Measurements from ENCODE around the gene KRTAP5-5. TPM values are rescaled to one million over a fixed set of nuclear protein-coding genes. Genes with fewer than 3 reads are reported as not detected.

Gene KRTAP5-5
- total and polyA plus RNA-seq, 2 donors (not counting 1 experiment from before 2014, with no cell fraction given), result not detected

DNA sequence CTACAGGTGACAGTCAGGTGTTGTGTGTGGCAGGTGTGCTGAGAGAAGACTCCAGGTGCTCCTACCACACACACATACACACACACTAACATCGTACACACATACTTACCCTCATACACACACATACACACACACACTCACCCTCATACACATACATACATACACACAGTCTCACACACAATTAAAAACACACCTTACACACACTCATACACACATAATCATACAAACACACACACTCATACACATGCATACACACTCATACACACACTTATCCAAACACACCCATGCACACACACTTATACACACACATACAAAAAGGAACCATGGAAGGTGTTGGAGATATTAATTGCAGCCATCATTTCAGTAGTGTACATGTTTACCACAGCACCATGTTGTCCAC is 25.9 kb upstream of the KRTAP5-5 start:
- ChIA-PET CTCF (no interaction called here), POLR2A (no interaction called here)
- H3K36me3 ChIP-seq (replicated peaks in 1 of 2; ENCODE audit: control extremely low read depth in 1 of 2, control insufficient read depth in 1 of 2, extremely low read depth in 1 of 2, insufficient read depth in 2 of 2, low read length in 1 of 2), result no peaks in the 10 kb centered on the region
- H4K20me1 ChIP-seq (ENCODE audit: control insufficient read depth, insufficient read depth, low read length, poor library complexity, severe bottlenecking), result no peaks in the 10 kb centered on the region
- no peak overlapping the region for H2AFZ ChIP-seq (ENCODE audit: insufficient read depth, low read depth, low read length, poor library complexity, severe bottlenecking)
- ATAC-seq (ENCODE audit: low read depth) (no peak), DNase-seq (no peak)
- peaks cover 15% of the 10 kb centered on the region for H3K4me1 Mint-ChIP-seq
- H3K79me2 ChIP-seq (ENCODE audit: control insufficient read depth, insufficient read depth, low read length), result no peaks in the 10 kb centered on the region
- H3K9ac ChIP-seq (ENCODE audit: low read length), result no peak overlapping the region
- H3K4me1 ChIP-seq (ENCODE audit: control insufficient read depth in 2 of 2, insufficient read depth in 2 of 2, low read length in 2 of 2), result peaks cover 0 to 15% of the 10 kb centered on the region in 2 donors
- H3K9me3 Mint-ChIP-seq (ENCODE audit: insufficient read depth), result no peaks in the 10 kb centered on the region
- no peak overlapping the region for H3K4me3 ChIP-seq (ENCODE audit: control extremely low read depth in 1 of 5, extremely low read depth in 1 of 5, insufficient read depth in 1 of 5, low read depth in 2 of 5, low read length in 4 of 5)
- peaks cover 0 to 3% (median 2%) of the 10 kb centered on the region in 4 experiments for H3K27me3 ChIP-seq (replicated peaks in 1 of 4; ENCODE audit: control extremely low read depth in 1 of 4, control insufficient read depth in 3 of 4, insufficient read depth in 4 of 4, low read length in 3 of 4)
- H3K9me3 ChIP-seq (ENCODE audit: control extremely low read depth in 1 of 3, control insufficient read depth in 2 of 3, insufficient read depth in 1 of 3, low read length in 2 of 3), result no peaks in the 10 kb centered on the region
- intact Hi-C loops (cut with micrococcal nuclease), result no loop called here
- H3K27ac Mint-ChIP-seq, result no peak overlapping the region
- no peak overlapping the region for H3K4me2 ChIP-seq (replicated peaks; ENCODE audit: low read depth, low read length, poor library complexity, severe bottlenecking)
- H3K4me3 Mint-ChIP-seq, result no peak overlapping the region
- H3K27ac ChIP-seq (ENCODE audit: low read length in 2 of 2), result no peak overlapping the region
- WGBS (ENCODE audit: insufficient coverage), result 55% methylated on average over 1 of the region's 1 CpG
- no peak for TF ChIP-seq EZH2 (IDR thresholded peaks at IDR 0.05; ENCODE audit: borderline replicate concordance, insufficient read depth, low read depth, low read length, poor library complexity, severe bottlenecking)
- TF ChIP-seq, protein P1, sequence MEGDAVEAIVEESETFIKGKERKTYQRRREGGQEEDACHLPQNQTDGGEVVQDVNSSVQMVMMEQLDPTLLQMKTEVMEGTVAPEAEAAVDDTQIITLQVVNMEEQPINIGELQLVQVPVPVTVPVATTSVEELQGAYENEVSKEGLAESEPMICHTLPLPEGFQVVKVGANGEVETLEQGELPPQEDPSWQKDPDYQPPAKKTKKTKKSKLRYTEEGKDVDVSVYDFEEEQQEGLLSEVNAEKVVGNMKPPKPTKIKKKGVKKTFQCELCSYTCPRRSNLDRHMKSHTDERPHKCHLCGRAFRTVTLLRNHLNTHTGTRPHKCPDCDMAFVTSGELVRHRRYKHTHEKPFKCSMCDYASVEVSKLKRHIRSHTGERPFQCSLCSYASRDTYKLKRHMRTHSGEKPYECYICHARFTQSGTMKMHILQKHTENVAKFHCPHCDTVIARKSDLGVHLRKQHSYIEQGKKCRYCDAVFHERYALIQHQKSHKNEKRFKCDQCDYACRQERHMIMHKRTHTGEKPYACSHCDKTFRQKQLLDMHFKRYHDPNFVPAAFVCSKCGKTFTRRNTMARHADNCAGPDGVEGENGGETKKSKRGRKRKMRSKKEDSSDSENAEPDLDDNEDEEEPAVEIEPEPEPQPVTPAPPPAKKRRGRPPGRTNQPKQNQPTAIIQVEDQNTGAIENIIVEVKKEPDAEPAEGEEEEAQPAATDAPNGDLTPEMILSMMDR (IDR thresholded peaks at IDR 0.05), result no peak
- peaks cover 31% of the 10 kb centered on the region for H3K27me3 Mint-ChIP-seq

DNA sequence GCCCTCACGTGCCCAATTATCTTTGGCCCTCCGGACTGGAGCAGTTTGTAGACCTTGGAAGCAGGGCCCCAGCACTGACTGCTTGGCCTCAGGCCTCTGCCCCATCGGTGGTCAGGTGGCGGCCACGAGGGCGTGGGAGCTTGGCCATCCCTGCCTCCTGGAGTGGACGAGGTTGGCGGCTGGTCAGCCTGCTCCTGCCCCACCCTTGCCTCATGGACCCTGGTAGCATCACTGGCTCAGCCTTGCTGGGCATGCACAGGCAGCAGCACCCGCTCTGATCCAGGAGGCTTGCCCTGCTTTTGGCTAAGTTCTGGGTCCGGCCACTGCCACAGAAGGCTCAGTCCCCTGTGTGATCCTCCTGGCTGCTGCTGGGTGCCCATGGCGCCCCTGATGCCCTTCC is 25.4 kb upstream of the KRTAP5-5 start:
- Histone ChIP-seq H4K20me1 (ENCODE audit: control insufficient read depth, insufficient read depth, low read length, poor library complexity, severe bottlenecking) (no peaks in the 10 kb centered on the region), H3K36me3 (replicated peaks in 1 of 2; ENCODE audit: control extremely low read depth in 1 of 2, control insufficient read depth in 1 of 2, extremely low read depth in 1 of 2, insufficient read depth in 2 of 2, low read length in 1 of 2) (no peaks in the 10 kb centered on the region), H3K27ac (ENCODE audit: low read length in 2 of 2) (no peak overlapping the region), H3K27me3 (replicated peaks in 1 of 4; ENCODE audit: control extremely low read depth in 1 of 4, control insufficient read depth in 3 of 4, insufficient read depth in 4 of 4, low read length in 3 of 4) (peaks cover 0 to 3% (median 0%) of the 10 kb centered on the region in 4 experiments), H3K79me2 (ENCODE audit: control insufficient read depth, insufficient read depth, low read length) (no peaks in the 10 kb centered on the region), H3K4me1 (ENCODE audit: control insufficient read depth in 2 of 2, insufficient read depth in 2 of 2, low read length in 2 of 2) (peaks cover 0 to 15% of the 10 kb centered on the region in 2 donors), H3K4me2 (replicated peaks; ENCODE audit: low read depth, low read length, poor library complexity, severe bottlenecking) (no peak overlapping the region), H3K4me3 (ENCODE audit: control extremely low read depth in 1 of 5, extremely low read depth in 1 of 5, insufficient read depth in 1 of 5, low read depth in 2 of 5, low read length in 4 of 5) (no peak overlapping the region), H3K9ac (ENCODE audit: low read length) (no peak overlapping the region), H2AFZ (ENCODE audit: insufficient read depth, low read depth, low read length, poor library complexity, severe bottlenecking) (no peak overlapping the region), H3K9me3 (ENCODE audit: control extremely low read depth in 1 of 3, control insufficient read depth in 2 of 3, insufficient read depth in 1 of 3, low read length in 2 of 3) (no peaks in the 10 kb centered on the region)
- Mint-ChIP-seq H3K4me3 (no peak overlapping the region), H3K27ac (no peak overlapping the region), H3K9me3 (ENCODE audit: insufficient read depth) (no peaks in the 10 kb centered on the region), H3K4me1 (peaks cover 15% of the 10 kb centered on the region), H3K27me3 (peaks cover 30% of the 10 kb centered on the region)
- ChIA-PET CTCF (no interaction called here), POLR2A (no interaction called here)
- no peak for TF ChIP-seq EZH2 (IDR thresholded peaks at IDR 0.05; ENCODE audit: borderline replicate concordance, insufficient read depth, low read depth, low read length, poor library complexity, severe bottlenecking)
- TF ChIP-seq, protein P1 (IDR thresholded peaks at IDR 0.05), result no peak
- 96% methylated on average over 11 of the region's 11 CpGs for WGBS (ENCODE audit: insufficient coverage)
- DNase-seq, result no peak
- intact Hi-C loops (cut with micrococcal nuclease), result no loop called here
- ATAC-seq (ENCODE audit: low read depth), result no peak

Data from B cell (primary cell).